ENCODE measurements around the gene TMEM256. TPM values are rescaled to one million over a fixed set of nuclear protein-coding genes. Genes with fewer than 3 reads are reported as not detected.

TMEM256 gene
- total and polyA plus RNA-seq, 4 donors, result 48.6 to 130 (median 62.8) TPM

DNA sequence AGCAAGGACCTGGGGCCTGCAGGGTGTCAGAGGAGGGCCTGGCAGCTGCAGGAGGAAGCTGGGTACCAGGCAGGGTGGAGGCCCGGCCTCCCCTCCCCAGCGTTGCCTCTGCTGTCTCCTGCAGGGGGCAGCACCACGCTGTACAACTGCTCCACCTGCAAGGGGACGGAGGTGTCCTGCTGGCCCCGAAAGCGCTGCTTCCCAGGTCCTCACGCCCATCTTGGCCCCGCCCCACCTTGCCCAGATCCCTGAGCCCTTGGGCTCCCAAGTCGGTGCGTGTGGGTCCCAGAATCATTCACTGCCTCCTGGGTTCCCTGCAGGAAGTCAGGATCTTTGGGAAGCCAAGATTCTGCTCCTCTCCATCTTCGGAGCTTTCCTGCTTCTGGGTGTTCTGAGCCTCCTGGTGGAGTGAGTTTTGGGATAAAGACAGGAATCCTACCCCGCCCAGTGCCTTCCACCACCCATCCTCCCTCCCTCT lies 47.8 kb downstream of the TMEM256 start:
- DNase-seq (ENCODE audit: low read depth in 4 of 6, low spot score in 6 of 6), result peak in 2 of 6 donors; percentile 73 to 76
- H3K27ac ChIP-seq (ENCODE audit: low read depth, low read length), result peak overlapping the region; percentile 88
- H3K36me3 ChIP-seq (ENCODE audit: control insufficient read depth, insufficient read depth, low read length), result peaks cover 5% of the 10 kb centered on the region
- no peaks in the 10 kb centered on the region for H3K9me3 ChIP-seq (ENCODE audit: control insufficient read depth, insufficient read depth, low read length)
- H3K4me3 ChIP-seq (ENCODE audit: low read depth, low read length), result no peak overlapping the region
- H3K27me3 ChIP-seq (ENCODE audit: control insufficient read depth, insufficient read depth, low read length), result no peaks in the 10 kb centered on the region
- peaks cover 48% of the 10 kb centered on the region for H3K4me1 ChIP-seq (ENCODE audit: control insufficient read depth, insufficient read depth, low read length)
- WGBS (ENCODE audit: insufficient coverage), result 23% methylated on average over 11 of the region's 12 CpGs

DNA sequence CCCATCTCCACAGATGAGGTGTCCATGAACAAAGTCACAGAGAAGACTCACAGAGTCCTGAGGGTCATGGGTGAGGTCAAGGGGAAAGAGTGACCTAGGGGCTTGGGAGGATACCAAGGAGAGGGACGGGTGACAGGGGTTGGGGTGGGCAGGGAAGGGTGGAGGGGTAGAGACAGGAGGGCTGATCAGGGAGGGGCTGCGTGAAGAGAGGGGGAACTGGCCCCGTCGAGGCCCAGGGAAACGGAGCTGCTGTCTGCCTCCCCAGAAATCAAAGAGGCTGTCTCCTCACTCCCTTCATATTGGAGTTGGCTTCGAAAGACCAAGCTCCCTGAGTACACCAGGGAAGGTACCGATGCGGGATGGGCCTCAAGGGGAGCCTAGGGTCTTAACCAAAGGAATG lies 48.3 kb downstream of the TMEM256 start:
- 90% methylated on average over 1 of the region's 8 CpGs for WGBS (ENCODE audit: insufficient coverage)
- Histone ChIP-seq H3K36me3 (ENCODE audit: control insufficient read depth, insufficient read depth, low read length) (peaks cover 5% of the 10 kb centered on the region), H3K4me3 (ENCODE audit: low read depth, low read length) (no peak overlapping the region), H3K27me3 (ENCODE audit: control insufficient read depth, insufficient read depth, low read length) (no peaks in the 10 kb centered on the region), H3K4me1 (ENCODE audit: control insufficient read depth, insufficient read depth, low read length) (peaks cover 53% of the 10 kb centered on the region), H3K9me3 (ENCODE audit: control insufficient read depth, insufficient read depth, low read length) (no peaks in the 10 kb centered on the region), H3K27ac (ENCODE audit: low read depth, low read length) (peak overlapping the region; percentile 88)
- DNase-seq (ENCODE audit: low read depth in 4 of 6, low spot score in 6 of 6), result no peak

DNA sequence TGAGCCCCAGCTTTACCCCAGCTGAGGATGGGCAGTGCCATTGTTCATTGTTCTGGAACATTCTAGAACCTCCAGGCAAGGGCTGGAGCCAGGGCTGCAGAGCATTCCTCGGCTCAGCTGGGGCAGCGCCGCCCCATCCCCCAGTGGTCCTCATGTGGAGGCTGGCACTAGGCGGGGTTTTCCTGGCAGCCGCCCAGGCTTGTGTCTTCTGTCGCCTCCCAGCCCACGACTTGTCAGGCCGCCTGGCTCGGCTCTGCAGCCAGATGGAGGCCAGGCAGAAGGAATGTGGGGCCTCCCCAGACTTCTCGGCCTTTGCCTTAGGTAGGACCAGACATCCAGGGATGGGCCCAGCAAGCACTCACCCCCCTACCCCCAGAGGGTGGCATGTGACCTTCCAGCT lies 48.8 kb downstream of the TMEM256 start, which contains the start of gene TMEM95:
Gene TMEM95, plus strand, starts transcription at position 104 of the 400 bp plus-strand sequence. Its CDS starts 49 bp downstream, at position 153.
- Histone ChIP-seq H3K4me3 (ENCODE audit: low read depth, low read length) (no peak within 1 kb of the TSS), H3K4me1 (ENCODE audit: control insufficient read depth, insufficient read depth, low read length) (peaks cover 58% of the 10 kb centered on the region), H3K36me3 (ENCODE audit: control insufficient read depth, insufficient read depth, low read length) (peaks cover 5% of the 10 kb centered on the region), H3K27ac (ENCODE audit: low read depth, low read length) (peak within 1 kb of the TSS; percentile 88), H3K27me3 (ENCODE audit: control insufficient read depth, insufficient read depth, low read length) (no peaks in the 10 kb centered on the region), H3K9me3 (ENCODE audit: control insufficient read depth, insufficient read depth, low read length) (no peaks in the 10 kb centered on the region)
- WGBS (ENCODE audit: insufficient coverage), result 33% methylated on average over 10 of the region's 10 CpGs
- DNase-seq (ENCODE audit: low read depth in 4 of 6, low spot score in 6 of 6), result peak in 4 of 6 donors; percentile 24 to 90 (median 62)

DNA sequence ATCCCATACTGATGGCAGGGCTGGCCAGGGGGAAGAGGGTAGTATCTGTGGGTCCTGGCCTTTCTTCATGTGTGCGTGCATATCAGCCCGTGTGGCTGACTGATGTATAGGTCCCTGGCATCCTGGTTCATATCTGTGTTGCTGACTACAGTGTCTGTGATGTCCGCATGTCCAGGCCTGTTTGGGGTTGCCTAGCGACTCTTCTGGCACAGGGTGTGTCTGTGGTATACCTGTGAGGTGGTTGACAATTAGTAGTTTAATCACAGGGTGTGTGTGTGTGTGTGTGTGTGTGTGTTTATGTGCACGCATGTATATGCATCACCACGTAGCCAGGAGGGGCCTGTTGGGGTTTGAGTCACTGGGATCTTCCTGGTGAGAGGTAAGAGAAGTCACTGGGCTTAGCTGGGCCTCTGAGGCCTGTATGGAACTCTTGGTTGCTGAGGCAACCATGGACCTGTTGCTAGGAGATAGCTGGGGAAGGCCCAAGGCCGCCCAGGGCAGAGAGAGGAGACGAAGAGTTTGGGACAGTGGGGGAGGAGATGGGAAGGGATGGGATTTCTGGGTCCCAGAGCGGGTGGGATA lies 49.5 kb downstream of the TMEM256 start:
- H3K4me3 ChIP-seq (ENCODE audit: low read depth, low read length), result no peak overlapping the region
- H3K36me3 ChIP-seq (ENCODE audit: control insufficient read depth, insufficient read depth, low read length), result peaks cover 5% of the 10 kb centered on the region
- peak overlapping the region; percentile 88 for H3K27ac ChIP-seq (ENCODE audit: low read depth, low read length)
- H3K4me1 ChIP-seq (ENCODE audit: control insufficient read depth, insufficient read depth, low read length), result peaks cover 65% of the 10 kb centered on the region
- DNase-seq (ENCODE audit: low read depth in 4 of 6, low spot score in 6 of 6), result peak in 3 of 6 donors; percentile 31 to 75 (median 72)
- WGBS (ENCODE audit: insufficient coverage), result 43% methylated on average over 8 of the region's 9 CpGs
- H3K27me3 ChIP-seq (ENCODE audit: control insufficient read depth, insufficient read depth, low read length), result no peaks in the 10 kb centered on the region
- H3K9me3 ChIP-seq (ENCODE audit: control insufficient read depth, insufficient read depth, low read length), result no peaks in the 10 kb centered on the region

Other genes starting within 250 kb of the TMEM256 start
Only the 30 nearest of the 39 such genes appear.
- 10 to 100 TPM; 31.7 to 46.6 TPM for gene DVL2, start 169.6 kb downstream of the TMEM256 start, total RNA-seq
- 10 to 100 TPM; 47.9 to 59.7 TPM for gene DVL2, start 169.6 kb downstream of the TMEM256 start, polyA plus RNA-seq (ENCODE audit: insufficient read length in 2 of 2)
- 10 to 100 TPM; 26.2 to 49.0 TPM for gene PHF23, start 164.6 kb downstream of the TMEM256 start, total RNA-seq
- gene PHF23, start 164.6 kb downstream of the TMEM256 start, polyA plus RNA-seq (ENCODE audit: insufficient read length in 2 of 2), result 10 to 100 TPM; 50.2 to 53.2 TPM
- gene GABARAP, start 161.6 kb downstream of the TMEM256 start, total RNA-seq, result 100 to 1,000 TPM; 196 to 481 TPM
- gene GABARAP, start 161.6 kb downstream of the TMEM256 start, polyA plus RNA-seq (ENCODE audit: insufficient read length in 2 of 2), result 100 to 1,000 TPM; 431 to 461 TPM
- gene CTDNEP1, start 152.4 kb downstream of the TMEM256 start, total RNA-seq, result 10 to 100 TPM; 44.4 to 47.9 TPM
- 100 to 1,000 TPM; 177 to 181 TPM for gene CTDNEP1, start 152.4 kb downstream of the TMEM256 start, polyA plus RNA-seq (ENCODE audit: insufficient read length in 2 of 2)
- gene ELP5, start 151.9 kb downstream of the TMEM256 start, total RNA-seq, result 10 to 100 TPM; 24.9 to 47.7 TPM
- gene ELP5, start 151.9 kb downstream of the TMEM256 start, polyA plus RNA-seq (ENCODE audit: insufficient read length in 2 of 2), result 10 to 100 TPM; 49.8 to 52.2 TPM
- 1 to 10 TPM in 1 of 2 donors, under 1 TPM in 1; 0.79 to 2.3 TPM for gene CLDN7, start 141.6 kb downstream of the TMEM256 start, total RNA-seq
- 1 to 10 TPM; 1.3 TPM for gene CLDN7, start 141.6 kb downstream of the TMEM256 start, polyA plus RNA-seq (ENCODE audit: insufficient read length in 2 of 2)
- gene SLC2A4, start 122.4 kb downstream of the TMEM256 start, total RNA-seq, result 1 to 10 TPM in 1 of 2 donors, under 1 TPM in 1; 0.59 to 1.9 TPM
- under 1 TPM; 0.48 to 0.78 TPM for gene SLC2A4, start 122.4 kb downstream of the TMEM256 start, polyA plus RNA-seq (ENCODE audit: insufficient read length in 2 of 2)
- 1 to 10 TPM in 1 of 2 donors, under 1 TPM in 1; 0.50 to 1.0 TPM for gene YBX2, start 109.5 kb downstream of the TMEM256 start, total RNA-seq
- 1 to 10 TPM; 4.2 to 6.9 TPM for gene YBX2, start 109.5 kb downstream of the TMEM256 start, polyA plus RNA-seq (ENCODE audit: insufficient read length in 2 of 2)
- gene EIF5A, start 96.5 kb downstream of the TMEM256 start, total RNA-seq, result 100 to 1,000 TPM; 146 to 202 TPM
- 100 to 1,000 TPM; 366 to 375 TPM for gene EIF5A, start 96.5 kb downstream of the TMEM256 start, polyA plus RNA-seq (ENCODE audit: insufficient read length in 2 of 2)
- 10 to 100 TPM; 19.2 to 65.5 TPM for gene GPS2, start 88.7 kb downstream of the TMEM256 start, total RNA-seq
- 10 to 100 TPM; 98.3 to 99.4 TPM for gene GPS2, start 88.7 kb downstream of the TMEM256 start, polyA plus RNA-seq (ENCODE audit: insufficient read length in 2 of 2)
- gene NEURL4, start 74.8 kb downstream of the TMEM256 start, total RNA-seq, result 10 to 100 TPM; 28.6 TPM
- gene NEURL4, start 74.8 kb downstream of the TMEM256 start, polyA plus RNA-seq (ENCODE audit: insufficient read length in 2 of 2), result 10 to 100 TPM; 43.9 to 56.4 TPM
- gene ACAP1, start 67.6 kb downstream of the TMEM256 start, total RNA-seq, result 10 to 100 TPM in 1 of 2 donors, 1 to 10 TPM in 1; 4.6 to 13.7 TPM
- 10 to 100 TPM; 13.8 to 18.1 TPM for gene ACAP1, start 67.6 kb downstream of the TMEM256 start, polyA plus RNA-seq (ENCODE audit: insufficient read length in 2 of 2)
- gene KCTD11, start 51.9 kb downstream of the TMEM256 start, total RNA-seq, result 10 to 100 TPM in 1 of 2 donors, 1 to 10 TPM in 1; 5.6 to 10.4 TPM
- gene KCTD11, start 51.9 kb downstream of the TMEM256 start, polyA plus RNA-seq (ENCODE audit: insufficient read length in 2 of 2), result 10 to 100 TPM; 12.6 to 13.5 TPM
- not detected for gene TMEM95, start 48.9 kb downstream of the TMEM256 start, total RNA-seq
- not detected for gene TMEM95, start 48.9 kb downstream of the TMEM256 start, polyA plus RNA-seq (ENCODE audit: insufficient read length in 2 of 2)
- 1 to 10 TPM in 1 of 2 donors, under 1 TPM in 1; 0.79 to 1.5 TPM for gene TNK1, start 23.0 kb downstream of the TMEM256 start, total RNA-seq
- 1 to 10 TPM; 3.4 to 4.6 TPM for gene TNK1, start 23.0 kb downstream of the TMEM256 start, polyA plus RNA-seq (ENCODE audit: insufficient read length in 2 of 2)
- gene PLSCR3, start 9.6 kb downstream of the TMEM256 start, total RNA-seq, result 10 to 100 TPM in 1 of 2 donors, 1 to 10 TPM in 1; 8.0 to 21.7 TPM
- 10 to 100 TPM; 29.3 to 38.8 TPM for gene PLSCR3, start 9.6 kb downstream of the TMEM256 start, polyA plus RNA-seq (ENCODE audit: insufficient read length in 2 of 2)
- gene NLGN2, start 3.7 kb upstream of the TMEM256 start, total RNA-seq, result 10 to 100 TPM; 21.5 to 25.3 TPM
- 100 to 1,000 TPM; 196 to 210 TPM for gene NLGN2, start 3.7 kb upstream of the TMEM256 start, polyA plus RNA-seq (ENCODE audit: insufficient read length in 2 of 2)
- not detected for gene SPEM1, start 16.2 kb upstream of the TMEM256 start, total RNA-seq
- under 1 TPM in 1 of 2 donors, not detected in 1; 0.29 TPM for gene SPEM1, start 16.2 kb upstream of the TMEM256 start, polyA plus RNA-seq (ENCODE audit: insufficient read length in 2 of 2)
- not detected for gene SPEM2, start 21.5 kb upstream of the TMEM256 start, total RNA-seq
- under 1 TPM; 0.23 to 0.67 TPM for gene SPEM2, start 21.5 kb upstream of the TMEM256 start, polyA plus RNA-seq (ENCODE audit: insufficient read length in 2 of 2)
- not detected for gene SPEM3, start 24.8 kb upstream of the TMEM256 start, total RNA-seq
- under 1 TPM in 1 of 2 donors, not detected in 1; 0.05 TPM for gene SPEM3, start 24.8 kb upstream of the TMEM256 start, polyA plus RNA-seq (ENCODE audit: insufficient read length in 2 of 2)
- 1 to 10 TPM in 1 of 2 donors, under 1 TPM in 1; 0.69 to 1.3 TPM for gene TMEM102, start 31.3 kb upstream of the TMEM256 start, total RNA-seq
- gene TMEM102, start 31.3 kb upstream of the TMEM256 start, polyA plus RNA-seq (ENCODE audit: insufficient read length in 2 of 2), result 1 to 10 TPM; 2.1 to 2.4 TPM
- gene FGF11, start 35.4 kb upstream of the TMEM256 start, total RNA-seq, result 10 to 100 TPM; 11.2 to 25.7 TPM
- 10 to 100 TPM; 32.8 to 42.2 TPM for gene FGF11, start 35.4 kb upstream of the TMEM256 start, polyA plus RNA-seq (ENCODE audit: insufficient read length in 2 of 2)
- 10 to 100 TPM; 19.1 to 25.9 TPM for gene CHRNB1, start 41.0 kb upstream of the TMEM256 start, total RNA-seq
- gene CHRNB1, start 41.0 kb upstream of the TMEM256 start, polyA plus RNA-seq (ENCODE audit: insufficient read length in 2 of 2), result 10 to 100 TPM; 20.9 TPM
- gene ZBTB4, start 75.5 kb upstream of the TMEM256 start, total RNA-seq, result 10 to 100 TPM; 19.8 to 32.6 TPM
- 10 to 100 TPM; 59.6 to 60.6 TPM for gene ZBTB4, start 75.5 kb upstream of the TMEM256 start, polyA plus RNA-seq (ENCODE audit: insufficient read length in 2 of 2)
- gene SLC35G6, start 77.3 kb upstream of the TMEM256 start, total RNA-seq, result not detected
- gene SLC35G6, start 77.3 kb upstream of the TMEM256 start, polyA plus RNA-seq (ENCODE audit: insufficient read length in 2 of 2), result 1 to 10 TPM in 1 of 2 donors, under 1 TPM in 1; 0.40 to 1.4 TPM
- gene POLR2A, start 80.3 kb upstream of the TMEM256 start, total RNA-seq, result 10 to 100 TPM; 50.3 to 61.9 TPM
- gene POLR2A, start 80.3 kb upstream of the TMEM256 start, polyA plus RNA-seq (ENCODE audit: insufficient read length in 2 of 2), result 10 to 100 TPM; 90.9 to 92.7 TPM
- 10 to 100 TPM in 1 of 2 donors, 1 to 10 TPM in 1; 5.6 to 15.5 TPM for gene TNFSF12, start 145.0 kb upstream of the TMEM256 start, total RNA-seq
- 10 to 100 TPM; 23.5 to 31.4 TPM for gene TNFSF12, start 145.0 kb upstream of the TMEM256 start, polyA plus RNA-seq (ENCODE audit: insufficient read length in 2 of 2)
- gene TNFSF13, start 154.7 kb upstream of the TMEM256 start, total RNA-seq, result 1 to 10 TPM; 1.8 to 4.9 TPM
- 1 to 10 TPM; 4.2 to 4.5 TPM for gene TNFSF13, start 154.7 kb upstream of the TMEM256 start, polyA plus RNA-seq (ENCODE audit: insufficient read length in 2 of 2)
- gene SENP3, start 157.8 kb upstream of the TMEM256 start, total RNA-seq, result 10 to 100 TPM; 50.1 to 71.5 TPM
- 10 to 100 TPM; 64.2 TPM for gene SENP3, start 157.8 kb upstream of the TMEM256 start, polyA plus RNA-seq (ENCODE audit: insufficient read length in 2 of 2)
- 10 to 100 TPM; 13.3 to 44.6 TPM for gene CD68, start 175.5 kb upstream of the TMEM256 start, total RNA-seq
- 10 to 100 TPM; 48.9 to 52.1 TPM for gene CD68, start 175.5 kb upstream of the TMEM256 start, polyA plus RNA-seq (ENCODE audit: insufficient read length in 2 of 2)

All from spinal cord (tissue), 10 donors.